ENCODE data around the gene EIF4ENIF1. TPM values are rescaled to one million over a fixed set of nuclear protein-coding genes. Genes with fewer than 3 reads are reported as not detected.
A peak's percentile ranks its signal among the peaks of the same experiment; 100 is the strongest.

The EIF4ENIF1 gene
- total RNA-seq, 4 donors from 2014 or later: 22.2 to 47.9 (median 26.2) TPM

DNA sequence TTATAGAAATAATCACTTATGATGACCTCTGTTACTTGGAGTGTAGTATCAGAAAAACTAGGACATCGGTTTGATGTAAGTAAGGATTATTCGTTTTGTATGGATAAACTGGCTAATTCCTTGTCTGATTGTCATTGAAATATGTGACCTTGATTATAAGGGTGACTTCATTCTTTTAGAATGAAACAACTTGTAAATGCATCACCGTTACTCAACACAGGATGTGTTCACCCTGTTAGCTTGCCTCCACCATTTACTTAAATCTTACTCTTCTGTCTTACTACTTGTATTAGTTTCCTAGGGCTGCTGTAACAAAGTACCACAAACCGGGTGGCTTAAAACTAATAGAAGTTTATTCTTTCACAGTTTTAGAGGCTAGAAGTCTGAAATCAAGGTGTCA, 14.6 kb upstream of the EIF4ENIF1 start:
- DNase-seq: no peak
- no peak for TF ChIP-seq POLR2A (IDR thresholded peaks at IDR 0.05)
- TF ChIP-seq, protein P1, sequence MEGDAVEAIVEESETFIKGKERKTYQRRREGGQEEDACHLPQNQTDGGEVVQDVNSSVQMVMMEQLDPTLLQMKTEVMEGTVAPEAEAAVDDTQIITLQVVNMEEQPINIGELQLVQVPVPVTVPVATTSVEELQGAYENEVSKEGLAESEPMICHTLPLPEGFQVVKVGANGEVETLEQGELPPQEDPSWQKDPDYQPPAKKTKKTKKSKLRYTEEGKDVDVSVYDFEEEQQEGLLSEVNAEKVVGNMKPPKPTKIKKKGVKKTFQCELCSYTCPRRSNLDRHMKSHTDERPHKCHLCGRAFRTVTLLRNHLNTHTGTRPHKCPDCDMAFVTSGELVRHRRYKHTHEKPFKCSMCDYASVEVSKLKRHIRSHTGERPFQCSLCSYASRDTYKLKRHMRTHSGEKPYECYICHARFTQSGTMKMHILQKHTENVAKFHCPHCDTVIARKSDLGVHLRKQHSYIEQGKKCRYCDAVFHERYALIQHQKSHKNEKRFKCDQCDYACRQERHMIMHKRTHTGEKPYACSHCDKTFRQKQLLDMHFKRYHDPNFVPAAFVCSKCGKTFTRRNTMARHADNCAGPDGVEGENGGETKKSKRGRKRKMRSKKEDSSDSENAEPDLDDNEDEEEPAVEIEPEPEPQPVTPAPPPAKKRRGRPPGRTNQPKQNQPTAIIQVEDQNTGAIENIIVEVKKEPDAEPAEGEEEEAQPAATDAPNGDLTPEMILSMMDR (IDR thresholded peaks at IDR 0.05): no peak
- Histone ChIP-seq H3K36me3 (no peaks in the 10 kb centered on the region), H3K4me3 (no peak overlapping the region), H3K27me3 (no peaks in the 10 kb centered on the region), H3K9me3 (no peaks in the 10 kb centered on the region), H3K27ac (no peak overlapping the region), H3K4me1 (no peaks in the 10 kb centered on the region)

DNA sequence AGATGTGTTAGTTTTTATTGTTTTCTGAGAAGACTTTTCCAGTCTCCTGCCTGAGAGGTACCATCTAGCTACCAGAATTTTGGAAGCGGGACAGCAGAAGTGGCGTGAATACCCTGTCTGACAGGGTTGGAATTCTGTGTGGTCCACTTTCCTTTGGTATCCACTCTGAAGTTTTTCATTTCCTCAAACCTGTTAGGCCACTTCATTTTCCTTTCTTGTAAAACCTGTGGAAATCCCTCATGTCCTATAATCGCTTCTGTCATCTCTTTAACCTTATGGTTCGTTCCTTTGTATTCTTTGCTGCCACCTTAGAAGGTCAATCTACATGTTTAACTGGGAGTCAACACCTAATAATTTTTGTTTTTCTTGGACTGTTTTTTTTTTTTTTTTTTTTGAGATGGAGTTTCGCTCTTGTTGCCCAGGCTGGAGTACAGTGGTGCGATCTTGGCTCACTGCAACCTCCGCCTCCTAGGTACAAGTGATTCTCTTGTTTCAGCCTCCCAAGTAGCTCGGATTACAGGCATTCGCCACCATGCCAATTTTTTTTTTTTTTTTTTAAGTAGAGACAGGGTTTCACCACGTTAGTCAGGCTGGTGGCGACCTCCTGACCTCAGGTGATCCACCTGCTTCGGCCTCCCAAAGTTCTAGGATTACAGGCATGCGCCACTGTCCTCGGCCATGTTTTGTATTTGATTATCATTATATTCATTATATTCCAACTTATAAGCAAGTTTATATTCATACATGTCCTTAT, 13.7 kb upstream of the EIF4ENIF1 start:
- TF ChIP-seq, protein P1 (IDR thresholded peaks at IDR 0.05): no peak
- no peak for TF ChIP-seq POLR2A (IDR thresholded peaks at IDR 0.05)
- no peaks in the 10 kb centered on the region for H3K36me3 ChIP-seq
- no peaks in the 10 kb centered on the region for H3K9me3 ChIP-seq
- H3K27ac ChIP-seq: no peak overlapping the region
- no peak overlapping the region for H3K4me3 ChIP-seq
- H3K27me3 ChIP-seq: no peaks in the 10 kb centered on the region
- no peak for DNase-seq
- no peaks in the 10 kb centered on the region for H3K4me1 ChIP-seq

DNA sequence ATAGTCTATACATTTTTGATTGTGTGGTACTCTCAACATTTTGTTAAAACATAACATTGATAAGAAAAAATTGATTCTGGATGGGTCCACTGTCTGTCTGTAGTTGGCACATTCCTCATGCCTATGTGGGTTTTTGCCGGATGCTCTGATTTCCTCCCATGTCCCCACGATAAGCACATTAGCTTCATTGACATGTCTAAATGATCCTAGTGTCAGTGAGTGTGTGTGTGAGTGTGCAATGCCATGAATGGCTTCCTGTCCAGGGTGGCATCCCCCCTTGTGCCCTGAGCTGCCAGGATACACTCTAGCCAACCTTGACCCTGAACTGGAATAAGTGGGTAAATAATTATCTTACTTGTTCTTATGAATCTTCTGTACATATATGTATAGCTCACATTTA, 12.1 kb upstream of the EIF4ENIF1 start:
- no peak for TF ChIP-seq POLR2A (IDR thresholded peaks at IDR 0.05)
- TF ChIP-seq, protein P1 (IDR thresholded peaks at IDR 0.05): no peak
- no peaks in the 10 kb centered on the region for H3K27me3 ChIP-seq
- H3K4me3 ChIP-seq: no peak overlapping the region
- no peak for DNase-seq
- peaks cover 0 to 13% (median 3%) of the 10 kb centered on the region in 4 donors for H3K4me1 ChIP-seq
- no peaks in the 10 kb centered on the region for H3K9me3 ChIP-seq
- no peak overlapping the region for H3K27ac ChIP-seq
- H3K36me3 ChIP-seq: no peaks in the 10 kb centered on the region

DNA sequence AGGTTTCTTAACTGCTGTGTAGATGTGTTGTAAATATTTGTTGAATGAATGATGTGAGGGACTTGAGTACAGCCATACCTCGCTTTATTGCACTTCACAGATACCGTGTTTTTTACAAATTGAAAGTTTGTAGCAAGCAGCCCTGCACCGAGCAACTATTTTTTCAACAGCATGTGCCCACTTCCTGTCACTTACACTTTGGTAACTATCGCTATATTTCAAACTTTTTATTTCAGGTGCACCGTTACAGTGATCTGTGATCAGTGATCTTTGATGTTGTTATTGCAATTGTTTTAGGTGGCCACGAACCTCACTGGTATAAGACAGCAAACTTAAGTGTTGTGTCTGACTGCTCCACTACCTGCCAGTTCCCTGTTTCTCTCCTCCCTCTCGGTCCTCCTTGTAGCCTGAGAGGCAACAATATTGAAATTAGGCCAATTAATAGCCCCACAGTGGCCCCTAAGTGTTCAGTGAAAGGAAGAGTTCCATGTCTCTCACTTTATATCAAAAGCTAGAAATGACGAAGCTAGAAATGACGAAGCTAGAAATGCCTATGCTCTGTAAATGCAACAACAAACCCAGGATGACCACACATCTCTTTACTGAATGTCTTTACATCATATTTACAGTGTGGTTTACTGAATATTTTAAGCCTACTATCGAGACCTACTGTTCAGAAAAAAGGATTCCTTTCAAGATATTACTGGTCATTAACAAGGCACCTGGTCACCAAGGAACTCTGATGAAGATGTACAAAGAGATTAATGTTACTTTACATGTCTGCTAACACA, 7.7 kb upstream of the EIF4ENIF1 start:
- Histone ChIP-seq H3K36me3 (no peaks in the 10 kb centered on the region), H3K4me3 (peak overlapping the region; percentile 72 to 89 (median 74)), H3K27ac (peak overlapping the region; percentile 73 to 92 (median 79)), H3K27me3 (no peaks in the 10 kb centered on the region), H3K9me3 (no peaks in the 10 kb centered on the region), H3K4me1 (peaks cover 0 to 21% (median 3%) of the 10 kb centered on the region in 4 donors)
- no peak for TF ChIP-seq POLR2A (IDR thresholded peaks at IDR 0.05)
- TF ChIP-seq, protein P1 (IDR thresholded peaks at IDR 0.05): no peak
- no peak for DNase-seq

DNA sequence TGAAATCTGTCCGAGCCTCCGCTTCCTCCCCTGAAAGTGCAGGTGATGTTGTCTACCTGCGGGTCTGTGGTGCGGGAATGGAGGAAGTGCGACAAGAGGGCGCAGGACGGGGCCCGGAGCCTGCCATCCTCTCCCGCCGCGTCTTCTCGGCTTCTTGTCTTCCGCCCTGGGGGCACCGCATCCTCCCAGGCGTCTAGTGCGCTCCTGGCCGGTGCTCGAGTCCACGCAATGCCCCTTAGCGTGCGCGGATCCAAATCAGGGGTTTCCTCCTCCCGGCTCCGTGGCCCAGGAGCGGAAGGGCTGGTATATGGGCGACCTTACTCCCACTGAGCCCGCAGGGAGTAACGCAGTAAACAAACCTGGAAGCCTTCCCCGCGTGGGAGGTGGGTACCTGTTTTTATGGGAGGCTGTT, 7.1 kb upstream of the EIF4ENIF1 start:
- Histone ChIP-seq H3K27me3 (no peaks in the 10 kb centered on the region), H3K4me1 (peaks cover 0 to 21% (median 3%) of the 10 kb centered on the region in 4 donors), H3K27ac (peak overlapping the region; percentile 73 to 92 (median 79)), H3K4me3 (peak overlapping the region; percentile 72 to 89 (median 74)), H3K9me3 (no peaks in the 10 kb centered on the region), H3K36me3 (no peaks in the 10 kb centered on the region)
- TF ChIP-seq POLR2A (IDR thresholded peaks at IDR 0.05): no peak
- TF ChIP-seq, protein P1 (IDR thresholded peaks at IDR 0.05): no peak
- peak in 2 of 3 donors; percentile 56 to 74 for DNase-seq
